ENCODE data around the gene ZC3H15. TPM values are rescaled to one million over a fixed set of nuclear protein-coding genes. Genes with fewer than 3 reads are reported as not detected.

ZC3H15 gene
- total RNA-seq, 2 donors from 2014 or later, result 46.3 to 54.3 TPM

DNA sequence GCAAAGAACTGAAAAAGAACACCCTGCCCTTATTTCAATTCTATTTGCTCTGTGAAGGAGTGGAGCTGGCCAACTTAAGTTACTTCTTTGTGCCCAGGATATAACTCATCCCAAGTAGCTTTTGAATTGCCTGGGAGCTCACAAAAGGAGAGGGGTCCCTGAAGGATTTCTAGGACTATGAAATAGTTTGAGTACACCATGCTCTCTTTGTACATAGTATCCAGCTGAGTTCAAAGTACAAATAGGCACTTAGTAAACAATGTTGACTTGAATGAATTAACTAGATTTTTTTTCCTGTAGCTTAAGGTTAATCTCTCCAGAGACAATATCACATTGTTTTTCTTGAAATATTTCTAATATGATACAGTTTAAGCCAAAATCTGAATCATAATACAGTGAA is 47.7 kb downstream of the ZC3H15 start:
- no peak for DNase-seq (ENCODE audit: low spot score)
- intact Hi-C loops (cut with DNase I), result no loop called here

GRCh38 chr2:186534406-186534805 is 48.3 kb downstream of the ZC3H15 start:
- no peak for DNase-seq (ENCODE audit: low spot score)
- intact Hi-C loops (cut with DNase I), result no loop called here

GRCh38 chr2:186535861-186536260 is 49.8 kb downstream of the ZC3H15 start:
- no peak for DNase-seq (ENCODE audit: low spot score)
- intact Hi-C loops (cut with DNase I), result no loop called here

GRCh38 chr2:186537019-186537418 is 51.0 kb downstream of the ZC3H15 start:
- no peak for DNase-seq (ENCODE audit: low spot score)
- intact Hi-C loops (cut with DNase I), result no loop called here

- intact Hi-C loops (cut with DNase I), result no loop called here
- no peak for DNase-seq (ENCODE audit: low spot score)
These were observed 54.9 kb downstream of the ZC3H15 start for GRCh38 chr2:186540941-186541340.

DNA sequence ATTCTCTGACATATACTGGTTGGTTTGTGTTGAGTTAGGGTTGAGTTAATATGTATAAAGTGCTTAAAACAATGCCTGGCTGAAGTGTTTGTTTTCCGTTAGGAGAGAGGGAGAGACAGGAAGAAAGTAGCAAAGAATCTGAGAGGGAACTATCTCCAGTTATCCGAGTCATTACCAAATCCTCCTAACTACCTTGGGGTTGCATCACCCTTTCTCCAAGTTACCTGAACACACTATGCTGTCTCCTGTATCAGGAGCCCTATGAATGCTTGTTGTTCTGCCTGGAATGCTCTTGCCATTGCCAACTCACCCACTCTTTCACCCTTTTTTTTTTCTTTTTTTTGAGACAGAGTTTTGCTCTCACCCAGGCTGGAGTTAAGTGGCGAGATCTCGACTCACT is 55.9 kb downstream of the ZC3H15 start:
- no peak for DNase-seq (ENCODE audit: low spot score)
- intact Hi-C loops (cut with DNase I), result no loop called here

GRCh38 chr2:186543561-186544131 is 57.6 kb downstream of the ZC3H15 start:
- DNase-seq (ENCODE audit: low spot score), result no peak
- intact Hi-C loops (cut with DNase I), result no loop called here

- intact Hi-C loops (cut with DNase I), result no loop called here
- no peak for DNase-seq (ENCODE audit: low spot score)
These were observed 58.2 kb downstream of the ZC3H15 start for GRCh38 chr2:186544255-186544675.

DNA sequence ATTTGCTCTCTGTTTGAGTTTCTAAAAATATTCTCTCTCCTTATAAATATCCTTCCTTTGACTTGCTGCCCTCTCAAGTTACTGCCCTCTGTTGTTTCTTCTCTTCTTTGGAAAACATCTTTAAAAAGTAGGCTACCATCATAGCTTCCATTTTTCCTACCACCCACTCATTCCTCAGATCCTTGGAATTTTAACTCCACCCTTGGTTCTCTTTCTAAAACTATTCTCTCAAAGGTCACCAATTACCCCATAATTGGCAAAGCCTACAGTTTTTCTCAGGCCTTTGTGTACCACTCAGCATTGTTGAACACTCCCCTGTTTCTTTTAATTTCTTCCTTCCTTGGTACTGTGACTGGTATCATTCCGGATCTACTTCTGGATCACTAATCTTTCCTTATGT is 60.8 kb downstream of the ZC3H15 start:
- DNase-seq (ENCODE audit: low spot score), result no peak
- intact Hi-C loops (cut with DNase I), result no loop called here

DNA sequence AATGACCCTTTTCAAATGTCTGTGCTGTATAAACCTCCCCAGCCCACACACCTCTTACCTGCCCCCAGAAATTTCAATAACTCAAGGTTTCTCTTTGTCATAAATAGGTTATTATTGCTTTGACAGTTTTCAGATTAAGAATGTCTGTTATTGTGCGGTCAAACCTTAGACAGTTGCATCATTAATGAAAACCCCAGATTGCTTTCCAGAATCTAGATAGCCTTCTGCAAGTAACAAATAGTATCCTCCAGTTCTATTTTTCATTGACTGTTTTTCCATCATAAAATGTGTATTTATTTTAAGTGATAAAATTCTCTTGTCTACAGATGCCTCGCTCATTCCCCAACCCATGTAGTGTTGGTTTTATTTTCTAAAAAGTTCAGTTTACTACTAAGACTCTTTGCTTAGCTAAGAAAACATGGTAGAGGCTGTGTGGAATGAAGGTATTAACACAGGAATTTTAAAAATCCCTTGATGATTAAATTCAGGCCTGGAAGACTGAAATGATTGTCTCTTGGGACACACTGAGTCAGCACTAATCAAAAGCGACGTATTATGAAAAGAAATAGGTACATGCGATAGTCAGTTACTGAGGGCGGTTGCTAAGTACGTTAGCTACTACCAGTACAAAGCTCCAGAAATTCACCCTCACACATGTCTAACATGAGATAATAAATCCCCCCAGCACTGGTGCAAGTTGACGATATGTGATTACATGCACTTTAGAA is 65.4 kb downstream of the ZC3H15 start:
- no peak for DNase-seq (ENCODE audit: low spot score)
- intact Hi-C loops (cut with DNase I), result no loop called here

- intact Hi-C loops (cut with DNase I), result no loop called here
These were observed 68.4 kb downstream of the ZC3H15 start for GRCh38 chr2:186554429-186554828.

DNA sequence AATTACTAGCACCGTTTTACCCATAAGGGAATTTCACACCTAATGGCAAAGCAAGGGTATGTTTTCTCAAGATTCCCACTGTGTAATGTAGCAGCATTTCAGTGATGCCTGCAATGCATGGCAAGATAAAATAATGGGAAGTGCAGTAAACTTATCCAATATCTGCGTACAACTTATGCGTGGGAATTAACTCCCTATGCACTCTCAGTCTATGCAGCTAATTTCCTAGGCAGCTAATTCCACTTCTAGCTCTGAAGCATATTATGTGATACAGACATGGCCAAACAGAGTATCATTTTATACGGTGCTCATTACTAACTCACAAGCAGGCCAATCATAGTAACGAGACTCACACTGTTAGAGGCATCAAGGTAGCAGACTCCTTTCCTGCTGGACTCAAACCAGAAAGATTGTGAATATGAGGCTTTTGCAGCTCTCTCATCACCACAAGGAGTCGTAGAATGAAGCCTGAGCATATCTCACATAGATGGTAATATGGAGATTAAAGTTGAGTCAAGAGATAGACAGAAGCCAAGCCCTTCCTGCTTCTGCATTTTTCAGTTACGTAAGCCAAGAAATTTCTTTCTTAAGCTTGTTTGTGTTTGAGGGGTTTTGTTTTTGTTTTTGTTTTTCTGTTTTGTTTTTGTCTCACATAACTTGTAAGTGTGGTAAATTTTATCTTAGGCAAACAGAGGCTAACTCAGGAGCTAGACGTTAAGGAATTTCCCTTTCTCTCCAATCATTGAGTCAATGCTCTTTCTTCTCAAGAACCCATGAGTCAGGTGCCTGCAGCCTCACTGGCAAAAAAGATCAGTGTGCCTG is 69.0 kb downstream of the ZC3H15 start:
- no peak for DNase-seq (ENCODE audit: low spot score)
- intact Hi-C loops (cut with DNase I), result no loop called here

More at GRCh38 chr2:186554429-186554828, 68.4 kb downstream of the ZC3H15 start:
- no peak for DNase-seq (ENCODE audit: low spot score)

- DNase-seq (ENCODE audit: low spot score), result no peak
- intact Hi-C loops (cut with DNase I), result no loop called here
These were observed 72.6 kb downstream of the ZC3H15 start for GRCh38 chr2:186558512-186559276.

Other genes starting within 250 kb of the ZC3H15 start
- 100 to 1,000 TPM; 104 to 118 TPM for gene ITGAV, start 103.8 kb downstream of the ZC3H15 start, total RNA-seq
- gene FAM171B, start 207.8 kb downstream of the ZC3H15 start, total RNA-seq, result 1 to 10 TPM; 6.7 to 7.2 TPM

Measured in posterior vena cava (tissue), 2 donors.